ENCODE measurements around the gene ZXDC. TPM values are rescaled to one million over a fixed set of nuclear protein-coding genes. Genes with fewer than 3 reads are reported as not detected.

The ZXDC gene
- total RNA-seq, 1 experiment from 2014 or later = 27.2 TPM

GRCh38 chr3:126422121-126422520 is 53.6 kb downstream of the ZXDC start:
- H3K4me3 ChIP-seq (ENCODE audit: insufficient read depth, low read depth, low read length) = no peak overlapping the region
- H3K36me3 ChIP-seq (replicated peaks; ENCODE audit: control insufficient read depth, insufficient read depth, low read length) = no peaks in the 10 kb centered on the region
- no peaks in the 10 kb centered on the region for H3K27me3 ChIP-seq (ENCODE audit: control insufficient read depth, insufficient read depth, low read length)
- DNase-seq = peak; percentile 49

GRCh38 chr3:126421573-126422119 is 54.0 kb downstream of the ZXDC start:
- Histone ChIP-seq H3K27me3 (ENCODE audit: control insufficient read depth, insufficient read depth, low read length) (no peaks in the 10 kb centered on the region), H3K36me3 (replicated peaks; ENCODE audit: control insufficient read depth, insufficient read depth, low read length) (no peaks in the 10 kb centered on the region), H3K4me3 (ENCODE audit: insufficient read depth, low read depth, low read length) (no peak overlapping the region)
- DNase-seq = peak; percentile 49

- H3K4me3 ChIP-seq (ENCODE audit: insufficient read depth, low read depth, low read length) = no peak overlapping the region
- H3K27me3 ChIP-seq (ENCODE audit: control insufficient read depth, insufficient read depth, low read length) = no peaks in the 10 kb centered on the region
- no peaks in the 10 kb centered on the region for H3K36me3 ChIP-seq (replicated peaks; ENCODE audit: control insufficient read depth, insufficient read depth, low read length)
- DNase-seq = peak; percentile 69
Measured at GRCh38 chr3:126419886-126420786, 55.6 kb downstream of the ZXDC start.

- H3K4me3 ChIP-seq (ENCODE audit: insufficient read depth, low read depth, low read length) = no peak overlapping the region
- no peaks in the 10 kb centered on the region for H3K36me3 ChIP-seq (replicated peaks; ENCODE audit: control insufficient read depth, insufficient read depth, low read length)
- DNase-seq = peak; percentile 40
- no peaks in the 10 kb centered on the region for H3K27me3 ChIP-seq (ENCODE audit: control insufficient read depth, insufficient read depth, low read length)
Measured at GRCh38 chr3:126419151-126419703, 56.5 kb downstream of the ZXDC start.

GRCh38 chr3:126418661-126419131 is 57.0 kb downstream of the ZXDC start:
- Histone ChIP-seq H3K4me3 (ENCODE audit: insufficient read depth, low read depth, low read length) (no peak overlapping the region), H3K27me3 (ENCODE audit: control insufficient read depth, insufficient read depth, low read length) (no peaks in the 10 kb centered on the region), H3K36me3 (replicated peaks; ENCODE audit: control insufficient read depth, insufficient read depth, low read length) (no peaks in the 10 kb centered on the region)
- peak; percentile 56 for DNase-seq

- no peak for DNase-seq
- no peak overlapping the region for H3K4me3 ChIP-seq (ENCODE audit: insufficient read depth, low read depth, low read length)
- no peaks in the 10 kb centered on the region for H3K36me3 ChIP-seq (replicated peaks; ENCODE audit: control insufficient read depth, insufficient read depth, low read length)
- no peaks in the 10 kb centered on the region for H3K27me3 ChIP-seq (ENCODE audit: control insufficient read depth, insufficient read depth, low read length)
Measured at GRCh38 chr3:126417981-126418530, 57.6 kb downstream of the ZXDC start.

- Histone ChIP-seq H3K4me3 (ENCODE audit: insufficient read depth, low read depth, low read length) (no peak overlapping the region), H3K36me3 (replicated peaks; ENCODE audit: control insufficient read depth, insufficient read depth, low read length) (no peaks in the 10 kb centered on the region)
- peak; percentile 50 for DNase-seq
Measured at GRCh38 chr3:126417515-126417914, 58.2 kb downstream of the ZXDC start.

GRCh38 chr3:126416943-126417342 is 58.7 kb downstream of the ZXDC start:
- H3K36me3 ChIP-seq (replicated peaks; ENCODE audit: control insufficient read depth, insufficient read depth, low read length) = no peaks in the 10 kb centered on the region
- peak; percentile 37 for DNase-seq
- no peaks in the 10 kb centered on the region for H3K27me3 ChIP-seq (ENCODE audit: control insufficient read depth, insufficient read depth, low read length)
- no peak overlapping the region for H3K4me3 ChIP-seq (ENCODE audit: insufficient read depth, low read depth, low read length)

More at GRCh38 chr3:126417515-126417914, 58.2 kb downstream of the ZXDC start:
- H3K27me3 ChIP-seq (ENCODE audit: control insufficient read depth, insufficient read depth, low read length) = no peaks in the 10 kb centered on the region

- Histone ChIP-seq H3K27me3 (ENCODE audit: control insufficient read depth, insufficient read depth, low read length) (no peaks in the 10 kb centered on the region), H3K36me3 (replicated peaks; ENCODE audit: control insufficient read depth, insufficient read depth, low read length) (no peaks in the 10 kb centered on the region), H3K4me3 (ENCODE audit: insufficient read depth, low read depth, low read length) (no peak overlapping the region)
- peak; percentile 61 for DNase-seq
Measured at GRCh38 chr3:126415661-126416591, 59.8 kb downstream of the ZXDC start.

GRCh38 chr3:126414961-126415660 is 60.6 kb downstream of the ZXDC start:
- no peaks in the 10 kb centered on the region for H3K27me3 ChIP-seq (ENCODE audit: control insufficient read depth, insufficient read depth, low read length)
- peak; percentile 46 for DNase-seq
- H3K36me3 ChIP-seq (replicated peaks; ENCODE audit: control insufficient read depth, insufficient read depth, low read length) = no peaks in the 10 kb centered on the region
- no peak overlapping the region for H3K4me3 ChIP-seq (ENCODE audit: insufficient read depth, low read depth, low read length)

- Histone ChIP-seq H3K27me3 (ENCODE audit: control insufficient read depth, insufficient read depth, low read length) (no peaks in the 10 kb centered on the region), H3K4me3 (ENCODE audit: insufficient read depth, low read depth, low read length) (no peak overlapping the region), H3K36me3 (replicated peaks; ENCODE audit: control insufficient read depth, insufficient read depth, low read length) (no peaks in the 10 kb centered on the region)
- no peak for DNase-seq
Measured at GRCh38 chr3:126414406-126414805, 61.3 kb downstream of the ZXDC start.

- no peak for DNase-seq
Measured at GRCh38 chr3:126413693-126414080, 62.0 kb downstream of the ZXDC start.

GRCh38 chr3:126412841-126413692 is 62.6 kb downstream of the ZXDC start:
- Histone ChIP-seq H3K4me3 (ENCODE audit: insufficient read depth, low read depth, low read length) (no peak overlapping the region), H3K27me3 (ENCODE audit: control insufficient read depth, insufficient read depth, low read length) (no peaks in the 10 kb centered on the region)
- DNase-seq = peak; percentile 27

More at GRCh38 chr3:126413693-126414080, 62.0 kb downstream of the ZXDC start:
- H3K4me3 ChIP-seq (ENCODE audit: insufficient read depth, low read depth, low read length) = no peak overlapping the region
- H3K27me3 ChIP-seq (ENCODE audit: control insufficient read depth, insufficient read depth, low read length) = no peaks in the 10 kb centered on the region
- no peaks in the 10 kb centered on the region for H3K36me3 ChIP-seq (replicated peaks; ENCODE audit: control insufficient read depth, insufficient read depth, low read length)

More at GRCh38 chr3:126412841-126413692, 62.6 kb downstream of the ZXDC start:
- H3K36me3 ChIP-seq (replicated peaks; ENCODE audit: control insufficient read depth, insufficient read depth, low read length) = no peaks in the 10 kb centered on the region
